B cell (primary cell): Measurements from ENCODE around the gene ADK. TPM values are rescaled to one million over a fixed set of nuclear protein-coding genes. Genes with fewer than 3 reads are reported as not detected.

Experiments used
- ATAC-seq: fragments of 200-7000 bp; cut with Tn5 transposase; one replicate; pipeline ENCODE4 v1.10.0; 2021; ENCODE audit warnings: low read depth, mild to moderate bottlenecking, moderate number of reproducible peaks, moderate library complexity
- CTCF ChIA-PET: fragments of 350-600 bp; sonication (Branson Sonifier 250); formaldehyde crosslinking; loops from one replicate; lab custom pipeline; 2021; ENCODE audit warnings: antibody characterized with exemption, inconsistent platforms; lab: Charles Lee
- POLR2A ChIA-PET: fragments of 350-600 bp; sonication (Branson Sonifier 250); formaldehyde crosslinking; loops from one replicate; lab custom pipeline; 2021; ENCODE audit warnings: antibody characterized with exemption; lab: Charles Lee
- DNase-seq: peaks from one replicate; pipeline ENCODE4 v3.0.0; 2013
- H2AFZ ChIP-seq: 2 replicates; pipeline ENCODE4 v1.6.1; 2012; ENCODE audit warnings: mild to moderate bottlenecking, low read depth, low read length; ENCODE audit not compliant: insufficient read depth, poor library complexity, severe bottlenecking
- H3K27ac ChIP-seq, 2 donors: 1 replicate in 1 of 2; 2 replicates in 1 of 2; pipeline ENCODE4 v1.5.1; 2012 to 2013; ENCODE audit warnings: low read length in 2 of 2, mild to moderate bottlenecking in 2 of 2, moderate library complexity in 1 of 2
- H3K27me3 ChIP-seq, 4 experiments: fragments of 200-600 bp in 1 of 4; sonication (generic) in 1 of 4; replicated peaks in 1 of 4; 1 replicate in 2 of 4; 2 replicates in 2 of 4; pipeline versions ENCODE4 v1.6.1 to v1.7.0; 2013 to 2016; ENCODE audit warnings: low read length in 3 of 4, mild to moderate bottlenecking in 2 of 4, mixed read lengths in 1 of 4, moderate library complexity in 1 of 4; ENCODE audit not compliant: insufficient read depth in 4 of 4, control insufficient read depth in 3 of 4; ENCODE audit errors: control extremely low read depth in 1 of 4
- H3K36me3 ChIP-seq, 2 experiments: replicated peaks in 1 of 2; 1 replicate in 1 of 2; 2 replicates in 1 of 2; pipeline versions ENCODE4 v1.6.1 to v1.7.1; 2013; ENCODE audit warnings: low read length in 1 of 2; ENCODE audit not compliant: insufficient read depth in 2 of 2, control insufficient read depth in 1 of 2; ENCODE audit errors: control extremely low read depth in 1 of 2, extremely low read depth in 1 of 2
- H3K4me1 ChIP-seq, 2 donors: fragments of 200-600 bp in 1 of 2; sonication (generic) in 1 of 2; 1 replicate in 1 of 2; 2 replicates in 1 of 2; pipeline versions ENCODE4 v1.5.1 to v1.6.1; 2013 to 2017; ENCODE audit warnings: low read length in 2 of 2; ENCODE audit not compliant: control insufficient read depth in 2 of 2, insufficient read depth in 2 of 2
- H3K4me2 ChIP-seq: replicated peaks from 2 replicates; pipeline ENCODE3; 2012; ENCODE audit warnings: mild to moderate bottlenecking, low read depth, low read length; ENCODE audit not compliant: poor library complexity, severe bottlenecking
- H3K4me3 ChIP-seq, 5 experiments: fragments of 200-600 bp in 1 of 5; sonication (generic) in 1 of 5; 1 replicate in 3 of 5; 2 replicates in 2 of 5; pipeline versions ENCODE4 v1.5.1 to v1.7.0; 2011 to 2016; ENCODE audit warnings: low read length in 4 of 5, mild to moderate bottlenecking in 4 of 5, low read depth in 2 of 5, control low read depth in 1 of 5, moderate library complexity in 1 of 5; ENCODE audit not compliant: insufficient read depth in 1 of 5; ENCODE audit errors: control extremely low read depth in 1 of 5, extremely low read depth in 1 of 5
- H3K79me2 ChIP-seq: fragments of 200-600 bp; sonication (generic); one replicate; pipeline ENCODE4 v1.6.0; 2016; ENCODE audit warnings: low read length; ENCODE audit not compliant: control insufficient read depth, insufficient read depth
- H3K9ac ChIP-seq: fragments of 200-600 bp; sonication (generic); 2 replicates; pipeline ENCODE4 v1.6.1; 2017; ENCODE audit warnings: mild to moderate bottlenecking, low read length, moderate library complexity
- H3K9me3 ChIP-seq, 3 donors: one replicate each; pipeline versions ENCODE4 v1.6.1 to v1.7.1; 2013; ENCODE audit warnings: low read length in 2 of 3; ENCODE audit not compliant: control insufficient read depth in 2 of 3, insufficient read depth in 1 of 3; ENCODE audit errors: control extremely low read depth in 1 of 3
- H4K20me1 ChIP-seq: 2 replicates; pipeline ENCODE4 v1.6.0; 2012; ENCODE audit warnings: mild to moderate bottlenecking, low read length; ENCODE audit not compliant: insufficient read depth, control insufficient read depth, poor library complexity, severe bottlenecking
- H3K27ac Mint-ChIP-seq: one replicate; pipeline ENCODE4 v1.8.0; 2021; ENCODE audit warnings: mixed read lengths
- H3K27me3 Mint-ChIP-seq: one replicate; pipeline ENCODE4 v1.8.0; 2021; ENCODE audit warnings: mixed read lengths
- H3K4me1 Mint-ChIP-seq: one replicate; pipeline ENCODE4 v1.8.0; 2021; ENCODE audit warnings: mixed read lengths
- H3K4me3 Mint-ChIP-seq: one replicate; pipeline ENCODE4 v1.8.0; 2021; ENCODE audit warnings: mixed read lengths
- H3K9me3 Mint-ChIP-seq: one replicate; pipeline ENCODE4 v1.8.0; 2022; ENCODE audit warnings: mixed read lengths; ENCODE audit not compliant: insufficient read depth
- CTCF ChIP-seq: fragments of 200-600 bp; IDR thresholded peaks from one replicate; pipeline ENCODE4 v1.8.0; 2022; ENCODE audit warnings: antibody characterized with exemption, mild to moderate bottlenecking
- EZH2 ChIP-seq: IDR thresholded peaks from 2 replicates; pipeline ENCODE4 v1.6.1; 2012; ENCODE audit warnings: borderline replicate concordance, low read depth, mild to moderate bottlenecking, moderate library complexity, low read length; ENCODE audit not compliant: insufficient read depth, poor library complexity, severe bottlenecking
- WGBS: methylation state at CpG from one replicate; pipeline ENCODE4 v1.1.5; 2013; ENCODE audit warnings: missing lambda C conversion rate; ENCODE audit not compliant: insufficient coverage; 5-methylcytosine and 5-hydroxymethylcytosine counted together
- intact Hi-C: fragments of 100-400 bp; cut with micrococcal nuclease; formaldehyde crosslinking; loops from one replicate; pipeline ENCODE4 v1.10.0; 2022
- polyA plus RNA-seq: library from polyadenylated mRNA; depleted of rRNA; stranded (reverse); fragments of >200 nt; gene quantifications from 2 replicates; pipeline ENCODE4 v1.2.3, GENCODE V29; 2012
- total RNA-seq, 2 donors: library from RNA; stranded (reverse); fragments of 120-200 nt in 1 of 2; gene quantifications; 1 replicate in 1 of 2; 2 replicates in 1 of 2; pipeline versions ENCODE4 v1.2.3 to v1.2.4, GENCODE V29; 2013 to 2022

Gene ADK
- total and polyA plus RNA-seq, 2 donors (not counting 1 experiment from before 2014, with no cell fraction given) = 37.2 to 52.6 TPM

- H3K9ac ChIP-seq = no peak overlapping the region
- no peak overlapping the region for H2AFZ ChIP-seq
- intact Hi-C loops = no loop called here
- H3K27ac ChIP-seq = no peak overlapping the region
- no peak overlapping the region for H3K4me3 ChIP-seq
- H4K20me1 ChIP-seq = peaks cover 8% of the 10 kb centered on the region
- Mint-ChIP-seq H3K4me1 (no peaks in the 10 kb centered on the region), H3K27me3 (no peaks in the 10 kb centered on the region), H3K9me3 (no peaks in the 10 kb centered on the region), H3K27ac (no peak overlapping the region), H3K4me3 (no peak overlapping the region)
- ATAC-seq = no peak
- no peaks in the 10 kb centered on the region for H3K27me3 ChIP-seq
- H3K9me3 ChIP-seq = no peaks in the 10 kb centered on the region
- no peaks in the 10 kb centered on the region for H3K4me1 ChIP-seq
- TF ChIP-seq CTCF = no peak
- TF ChIP-seq EZH2 = no peak
- DNase-seq = no peak
- H3K4me2 ChIP-seq = no peak overlapping the region
- CTCF ChIA-PET = no interaction called here
- peaks cover 1 to 22% of the 10 kb centered on the region in 2 experiments for H3K36me3 ChIP-seq
- POLR2A ChIA-PET = no interaction called here
- no peaks in the 10 kb centered on the region for H3K79me2 ChIP-seq
These were observed 500.5 kb downstream of the ADK start for GRCh38 chr10:74651565-74651964.

- Histone ChIP-seq H4K20me1 (peaks cover 8% of the 10 kb centered on the region), H3K27ac (no peak overlapping the region), H3K36me3 (peaks cover 0 to 17% of the 10 kb centered on the region in 2 experiments), H3K4me2 (no peak overlapping the region), H3K9me3 (no peaks in the 10 kb centered on the region), H3K9ac (no peak overlapping the region), H3K4me3 (no peak overlapping the region), H3K4me1 (no peaks in the 10 kb centered on the region), H3K79me2 (no peaks in the 10 kb centered on the region), H3K27me3 (no peaks in the 10 kb centered on the region), H2AFZ (no peak overlapping the region)
- Mint-ChIP-seq H3K27ac (no peak overlapping the region), H3K4me1 (no peaks in the 10 kb centered on the region), H3K27me3 (no peaks in the 10 kb centered on the region), H3K9me3 (no peaks in the 10 kb centered on the region), H3K4me3 (no peak overlapping the region)
- no peak for ATAC-seq
- ChIA-PET CTCF (no interaction called here), POLR2A (interaction anchor here (0.7 kb wide), 1 partner anchor 93 kb away, joined by 3 read pairs; no protein-coding TSS in a partner anchor)
- intact Hi-C loops = no loop called here
- no peak for DNase-seq
- no peak for TF ChIP-seq CTCF
- TF ChIP-seq EZH2 = no peak
- WGBS = 94% methylated on average over 3 of the region's 7 CpGs
These were observed 501.6 kb downstream of the ADK start for GRCh38 chr10:74652664-74653063.
